Neural progenitor cell (in vitro differentiated cells): Measurements from ENCODE around the gene REC114.

Source experiments
- CTCF ChIP-seq: fragments of 200-600 bp; sonication (generic); IDR thresholded peaks from 2 replicates; pipeline ENCODE4 v1.5.1; 2017; ENCODE audit warnings: antibody characterized with exemption, mild to moderate bottlenecking
- EZH2phosphoT487 ChIP-seq: fragments of 200-600 bp; sonication (generic); IDR thresholded peaks from 2 replicates; pipeline ENCODE4 v1.6.1; 2017; ENCODE audit warnings: antibody characterized with exemption

GRCh38 chr15:73602446-73602843, 159.5 kb downstream of the REC114 start:
- TF ChIP-seq CTCF (no peak), EZH2phosphoT487 (no peak)
